K562 (cell line): ENCODE results near the gene PCDHGB2. TPM values are rescaled to one million over a fixed set of nuclear protein-coding genes. Genes with fewer than 3 reads are reported as not detected.
A peak's percentile ranks its signal among the peaks of the same experiment; 100 is the strongest.
"Not testable (repeated sequence)": the region's sequence is repeated elsewhere in the genome, so short reads cannot be mapped to it uniquely, and the experiment has no call there.

Experiments
- ATAC-seq: fragments of 200-7000 bp; cut with Tn5 transposase; 3 replicates; pipeline ENCODE4 v1.9.1; 2020; ENCODE audit warnings: moderate library complexity
- BruUV-seq: library from RNA; stranded (reverse); fragments of 400-500 nt; replicated peaks from 2 replicates; lab custom pipeline; 2021; lab: Mats Ljungman, UMichigan
- CTCF ChIA-PET: fragments of 300-600 bp; formaldehyde crosslinking; extraction: SDS; loops from one replicate; lab custom pipeline; 2021; ENCODE audit warnings: low intra/inter-chr PET ratio; lab: Yijun Ruan, JAX
- POLR2A ChIA-PET: fragments of 300-600, 350-650 bp; sonication (Branson Sonifier 250); formaldehyde crosslinking; extraction: SDS; loops from one replicate; lab custom pipeline; 2021; ENCODE audit warnings: antibody characterized with exemption, inconsistent platforms; lab: Yijun Ruan, JAX
- DNase-seq, 4 experiments: peaks; one replicate each; pipeline versions ENCODE4 v3.0.0 to v3.0.0-alpha.2; 2011 to 2018; ENCODE audit warnings: low spot score in 3 of 4, mixed read lengths in 3 of 4; ENCODE audit errors: extremely low read depth in 1 of 4
- FAIRE-seq: peaks from 2 replicates; lab custom pipeline; 2011; peaks lifted over from hg19 to GRCh38; lab: Jason Lieb, UNC
- H2AFZ ChIP-seq: 2 replicates; pipeline ENCODE4 v1.6.0; 2011; ENCODE audit warnings: low read depth, low read length, control low read depth, inconsistent platforms
- H3K27ac ChIP-seq: fragments of 200-600 bp; 3 replicates; pipeline ENCODE4 v1.8.0; 2011; ENCODE audit warnings: low read depth, mild to moderate bottlenecking, control low read depth, inconsistent platforms, low read length, moderate library complexity, mixed read lengths; ENCODE audit errors: extremely low read depth
- H3K27me3 ChIP-seq, 2 experiments: fragments of 300-600 bp in 1 of 2; 2 replicates in 1 of 2; 3 replicates in 1 of 2; pipeline versions ENCODE4 v1.6.0 to v1.8.0; 2011; ENCODE audit warnings: inconsistent platforms in 2 of 2, low read length in 2 of 2, mild to moderate bottlenecking in 1 of 2, mixed read lengths in 1 of 2, moderate library complexity in 1 of 2; ENCODE audit not compliant: control insufficient read depth in 2 of 2, insufficient read depth in 2 of 2
- H3K36me3 ChIP-seq: fragments of 300-600 bp; 3 replicates; pipeline ENCODE4 v1.8.0; 2011; ENCODE audit warnings: mild to moderate bottlenecking, low read length, inconsistent platforms; ENCODE audit not compliant: control insufficient read depth, insufficient read depth
- H3K4me1 ChIP-seq, 2 experiments: fragments of 200-600 bp in 1 of 2; replicated peaks in 1 of 2; 2 replicates in 1 of 2; 3 replicates in 1 of 2; pipeline versions ENCODE4 v1.5.1 to v1.8.0; 2011; ENCODE audit warnings: inconsistent platforms in 2 of 2, low read length in 2 of 2, mild to moderate bottlenecking in 1 of 2, mixed read lengths in 1 of 2, moderate library complexity in 1 of 2; ENCODE audit not compliant: control insufficient read depth in 2 of 2, insufficient read depth in 2 of 2
- H3K4me2 ChIP-seq: 2 replicates; pipeline ENCODE4 v1.6.1; 2011; ENCODE audit warnings: low read length, control low read depth, inconsistent platforms, mixed read lengths; ENCODE audit not compliant: insufficient read depth
- H3K4me3 ChIP-seq: fragments of 200-600 bp; sonication (generic), shearing (Covaris generic); 2 replicates; pipeline ENCODE4 v1.5.1; 2016; ENCODE audit warnings: control low read depth, inconsistent platforms
- H3K79me2 ChIP-seq: fragments of 200-600 bp; 3 replicates; pipeline ENCODE4 v1.8.0; 2011; ENCODE audit warnings: low read length, inconsistent platforms; ENCODE audit not compliant: control insufficient read depth, insufficient read depth
- H3K9ac ChIP-seq, 2 experiments: 2 replicates each; pipeline versions ENCODE4 v1.6.0 to v1.6.1; 2011; ENCODE audit warnings: low read depth in 2 of 2, low read length in 2 of 2, control low read depth in 1 of 2, inconsistent platforms in 1 of 2, mild to moderate bottlenecking in 1 of 2, mixed read lengths in 1 of 2; ENCODE audit not compliant: insufficient read depth in 1 of 2
- H3K9me1 ChIP-seq: one replicate; pipeline ENCODE4 v1.6.0; 2011; ENCODE audit warnings: inconsistent platforms, mild to moderate bottlenecking, low read length, moderate library complexity; ENCODE audit not compliant: control insufficient read depth, insufficient read depth
- H3K9me3 ChIP-seq: replicated peaks from 2 replicates; pipeline ENCODE4 v1.5.1; 2011; ENCODE audit warnings: low read depth, low read length, inconsistent platforms; ENCODE audit not compliant: control insufficient read depth, insufficient read depth
- H4K20me1 ChIP-seq: replicated peaks from 2 replicates; pipeline ENCODE4 v1.6.1; 2011; ENCODE audit warnings: low read length, inconsistent platforms, mixed read lengths; ENCODE audit not compliant: control insufficient read depth, insufficient read depth
- REST ChIP-seq, 2 experiments: fragments of 450-650 bp; formaldehyde crosslinking in 1 of 2; IDR thresholded peaks; 2 replicates each; pipeline versions ENCODE4 v1.4.0 to v1.6.1; 2014 to 2020; ENCODE audit warnings: mild to moderate bottlenecking in 2 of 2, borderline replicate concordance in 1 of 2, low read depth in 1 of 2
- WGBS: fragments of 100-300 bp; shearing (Covaris generic); methylation state at CpG from one replicate; pipeline ENCODE4 v1.1.6; 2016; ENCODE audit warnings: low coverage, mixed read lengths; ENCODE audit not compliant: insufficient coverage; ENCODE audit errors: missing lambda C conversion rate; 5-methylcytosine and 5-hydroxymethylcytosine counted together
- in situ Hi-C: fragments of 300-500 bp; cut with MboI; formaldehyde crosslinking; loops from 4 replicates; pipeline ENCODE4 v1.15.0; 2018; ENCODE audit warnings: inconsistent platforms, mixed read lengths
- intact Hi-C: fragments of 100-400 bp; cut with micrococcal nuclease; formaldehyde crosslinking; loops from 2 replicates; pipeline ENCODE4 v1.14.2; 2022
- polyA plus RNA-seq, 8 experiments: library from polyadenylated mRNA; depleted of rRNA in 4 of 8; stranded (reverse) in 5 of 8; unstranded in 3 of 8; fragments of >200 nt; fragmentation: Nextera tagmentation in 2 of 8; fragmentation: Illumina TruSeq in 1 of 8; extraction: Ambion mirVana in 2 of 8; extraction: Trizol in 1 of 8; gene quantifications; 2 replicates each; pipeline versions ENCODE4 v1.2.1 to v1.2.3, GENCODE V29; 2011 to 2014; ENCODE audit warnings: inconsistent platforms in 1 of 8, missing spikeins in 1 of 8
- total RNA-seq, 7 experiments: library from RNA; depleted of rRNA in 6 of 7; stranded (reverse); fragments of >200 nt in 6 of 7; fragmentation: Illumina TruSeq in 2 of 7; extraction: Trizol in 2 of 7; gene quantifications; 2 replicates each; pipeline versions ENCODE4 v1.2.1 to v1.2.3, GENCODE V29; 2011 to 2021; ENCODE audit warnings: low replicate concordance in 1 of 7

PCDHGB2 gene
- total and polyA plus RNA-seq, 9 of the 15 experiments (the other 6 are each of a cell fraction or from before 2014, with no cell fraction given), result 0.06 to 0.54 (median 0.29) TPM; not detected in 1

GRCh38 chr5:141394401-141395187, 34.8 kb downstream of the PCDHGB2 start:
- H3K36me3 ChIP-seq; DNase-seq; H3K9ac ChIP-seq; CTCF ChIA-PET; in situ Hi-C loops; H3K9me3 ChIP-seq; H3K4me3 ChIP-seq; H3K79me2 ChIP-seq; H3K27ac ChIP-seq; intact Hi-C loops; H3K4me2 ChIP-seq; ATAC-seq; POLR2A ChIA-PET; BruUV-seq; FAIRE-seq; H3K9me1 ChIP-seq; H4K20me1 ChIP-seq; H2AFZ ChIP-seq; TF ChIP-seq REST (CRISPR knock-in tag; IDR thresholded peaks at IDR 0.05; ENCODE audit: low read depth): not testable (repeated sequence)
- peaks cover 0 to 26% of the 10 kb centered on the region in 2 experiments; a peak in 3 of 5 replicates for H3K27me3 ChIP-seq
- H3K4me1 ChIP-seq, result peaks cover 0 to 14% of the 10 kb centered on the region in 2 experiments; a peak in 1 of 5 replicates
- TF ChIP-seq REST (IDR thresholded peaks at IDR 0.05; ENCODE audit: borderline replicate concordance), result peak; percentile 31; the same call in 1 of the 2 replicates
- WGBS, result 11% methylated on average over 34 of the region's 53 CpGs
